GM18951 (cell line): ENCODE measurements around the gene GKN2.

Experiments
- POLR2A ChIP-seq: IDR thresholded peaks from 4 replicates; pipeline ENCODE4 v1.6.1; 2011; ENCODE audit warnings: mild to moderate bottlenecking; ENCODE audit not compliant: insufficient read length, insufficient read depth; ENCODE audit errors: extremely low read depth
- in situ Hi-C: fragments of 300-500 bp; cut with MboI; formaldehyde crosslinking; loops from one replicate; pipeline ENCODE4 v1.12.0; 2022; ENCODE audit warnings: low sequenced_read_pairs, mixed read lengths, inconsistent platforms; ENCODE audit not compliant: unreplicated experiment

The GKN2 gene

GRCh38 chr2:68952887-68953521 lies at the start of gene GKN2:
GKN2 (minus strand) TSS chr2:68952893; CDS start chr2:68952861, 32 bp downstream.
- TF ChIP-seq POLR2A, result no peak
- in situ Hi-C loops, result no loop called here

- no peak for TF ChIP-seq POLR2A
- in situ Hi-C loops, result no loop called here
These were observed 49.2 kb upstream of the GKN2 start for GRCh38 chr2:69001879-69002278.

GRCh38 chr2:68997401-68997800 lies 44.7 kb upstream of the GKN2 start:
- in situ Hi-C loops, result no loop called here
- no peak for TF ChIP-seq POLR2A

GRCh38 chr2:68995916-68996315 lies 43.2 kb upstream of the GKN2 start:
- no peak for TF ChIP-seq POLR2A
- in situ Hi-C loops, result no loop called here

- TF ChIP-seq POLR2A, result no peak
These were observed 42.2 kb upstream of the GKN2 start for GRCh38 chr2:68994864-68995263.

GRCh38 chr2:68993660-68994059 lies 41.0 kb upstream of the GKN2 start:
- TF ChIP-seq POLR2A, result no peak
- in situ Hi-C loops, result no loop called here

More at GRCh38 chr2:68994864-68995263, 42.2 kb upstream of the GKN2 start:
- in situ Hi-C loops, result no loop called here

GRCh38 chr2:68992933-68993332 lies 40.2 kb upstream of the GKN2 start:
- in situ Hi-C loops, result no loop called here
- no peak for TF ChIP-seq POLR2A

GRCh38 chr2:68992341-68992740 lies 39.6 kb upstream of the GKN2 start:
- TF ChIP-seq POLR2A, result no peak
- in situ Hi-C loops, result no loop called here

- in situ Hi-C loops, result no loop called here
- no peak for TF ChIP-seq POLR2A
These were observed 36.3 kb upstream of the GKN2 start for GRCh38 chr2:68989035-68989434.

GRCh38 chr2:68987021-68987503 lies 34.4 kb upstream of the GKN2 start:
- no peak for TF ChIP-seq POLR2A
- in situ Hi-C loops, result no loop called here

GRCh38 chr2:68980956-68981355 lies 28.3 kb upstream of the GKN2 start:
- in situ Hi-C loops, result no loop called here
- no peak for TF ChIP-seq POLR2A

GRCh38 chr2:68978098-68978497 lies 25.4 kb upstream of the GKN2 start:
- no peak for TF ChIP-seq POLR2A
- in situ Hi-C loops, result no loop called here

- in situ Hi-C loops, result no loop called here
- no peak for TF ChIP-seq POLR2A
These were observed 24.8 kb upstream of the GKN2 start for GRCh38 chr2:68977453-68977852.

GRCh38 chr2:68975844-68976243 lies 23.2 kb upstream of the GKN2 start:
- no peak for TF ChIP-seq POLR2A
- in situ Hi-C loops, result no loop called here

- TF ChIP-seq POLR2A, result no peak
- in situ Hi-C loops, result no loop called here
These were observed 22.4 kb upstream of the GKN2 start for GRCh38 chr2:68974946-68975665.

GRCh38 chr2:68974251-68974650 lies 21.6 kb upstream of the GKN2 start, which contains the start of gene GKN1:
GKN1 (plus strand) TSS chr2:68974636; CDS start chr2:68974678, 42 bp downstream.
- no peak for TF ChIP-seq POLR2A
- in situ Hi-C loops, result no loop called here
